GM21528 (cell line): Measurements from ENCODE around the gene RNF175.
"Not testable (repeated sequence)": the region's sequence is repeated elsewhere in the genome, so short reads cannot be mapped to it uniquely, and the experiment has no call there.

Experiments
- ATAC-seq: cut with Tn5 transposase; IDR thresholded peaks from one replicate; pipeline ENCODE4 v1.9.1; 2021; ENCODE audit warnings: mild to moderate bottlenecking, moderate library complexity; ENCODE audit not compliant: unreplicated experiment, low FRiP score

RNF175 gene

DNA sequence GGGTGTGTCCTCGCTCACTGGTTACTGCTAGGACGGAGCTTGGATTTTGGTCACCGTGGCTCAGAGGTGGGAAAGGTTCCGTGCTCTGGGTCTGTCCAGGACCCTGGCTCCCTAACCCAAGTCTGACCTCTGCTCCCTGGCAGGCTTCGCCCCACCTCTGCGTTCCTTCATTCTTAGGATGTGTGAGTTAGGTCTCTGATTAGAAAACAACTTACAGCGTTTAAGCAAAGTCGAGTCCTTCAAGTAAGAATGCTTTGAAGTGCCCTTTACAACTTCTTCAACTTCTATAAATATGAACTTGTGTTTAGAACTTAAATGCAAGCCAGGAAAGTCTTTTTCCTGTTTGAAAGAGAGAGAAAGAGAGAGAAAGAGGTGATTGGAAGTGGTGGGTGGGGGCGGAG lies 74.9 kb downstream of the RNF175 start:
- no peak for ATAC-seq

- ATAC-seq: peak; percentile 95
These were observed 75.4 kb downstream of the RNF175 start, which contains the start of gene TLR2 for GRCh38 chr4:153684182-153684970. Gene TLR2, plus strand, starts transcription at chr4:153684280. Its CDS starts 18,628 bp downstream, at chr4:153702908.

DNA sequence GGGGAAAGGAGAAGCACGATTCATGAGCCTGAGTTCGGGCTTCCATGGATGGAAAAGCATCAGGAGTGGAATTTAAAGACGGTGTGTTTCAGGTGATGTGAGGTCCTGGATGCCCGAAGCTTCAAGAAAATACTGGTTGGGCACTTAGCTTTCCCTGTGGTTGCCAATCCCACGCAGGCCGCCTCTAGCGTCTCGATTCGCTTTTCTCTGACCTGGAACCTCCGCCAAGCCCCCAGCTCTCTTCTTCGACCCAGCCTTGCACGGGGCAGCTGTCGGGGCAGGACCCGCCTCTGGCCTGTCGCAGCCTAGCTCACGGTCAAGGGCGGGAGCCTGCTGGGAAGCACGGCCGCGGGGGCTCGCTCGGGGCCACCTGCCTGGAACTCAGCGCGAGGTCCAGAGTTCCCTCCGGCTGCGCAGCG lies 76.1 kb downstream of the RNF175 start:
- ATAC-seq: no peak

GRCh38 chr4:153679486-153679885 lies 80.3 kb downstream of the RNF175 start:
- no peak for ATAC-seq

DNA sequence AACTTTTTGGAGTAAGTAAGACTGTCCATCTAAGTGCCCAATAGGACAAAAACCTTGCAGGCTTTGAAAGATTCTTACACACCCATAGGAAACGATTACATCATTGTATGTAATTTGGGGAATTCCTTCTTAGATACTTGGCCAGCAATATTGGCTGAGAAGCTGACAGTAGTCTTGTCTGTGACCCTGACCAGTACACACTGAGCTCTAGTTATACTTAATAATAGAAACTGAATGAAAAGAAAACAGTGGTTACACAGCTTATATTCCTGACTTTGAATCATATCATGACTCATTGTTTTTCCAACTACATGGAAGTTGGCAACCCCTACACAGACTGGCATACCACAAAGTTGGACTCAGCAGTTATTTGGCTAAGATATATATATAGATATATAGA lies 82.8 kb downstream of the RNF175 start:
- no peak for ATAC-seq

DNA sequence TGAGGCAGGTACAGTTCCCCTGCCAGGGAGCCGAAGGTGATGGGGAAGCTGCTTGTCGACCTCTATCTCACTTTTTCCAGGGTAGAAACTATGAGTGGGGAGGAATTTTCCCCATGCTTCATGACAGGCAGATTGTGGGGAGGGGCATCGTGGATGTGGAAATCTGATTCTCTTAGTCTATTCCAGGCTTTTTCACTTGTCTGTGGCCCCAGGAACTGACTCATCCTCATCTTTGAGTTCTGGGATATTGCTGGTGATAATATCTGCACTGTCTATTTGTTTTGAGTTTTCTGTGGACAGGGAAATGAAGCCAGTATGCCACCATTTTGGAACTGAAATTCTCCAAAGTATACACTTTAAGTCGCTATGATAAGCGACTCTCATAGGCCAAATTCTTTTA lies 83.3 kb downstream of the RNF175 start:
- no peak for ATAC-seq

- no peak for ATAC-seq
These were observed 90.0 kb downstream of the RNF175 start for GRCh38 chr4:153669838-153670237.

DNA sequence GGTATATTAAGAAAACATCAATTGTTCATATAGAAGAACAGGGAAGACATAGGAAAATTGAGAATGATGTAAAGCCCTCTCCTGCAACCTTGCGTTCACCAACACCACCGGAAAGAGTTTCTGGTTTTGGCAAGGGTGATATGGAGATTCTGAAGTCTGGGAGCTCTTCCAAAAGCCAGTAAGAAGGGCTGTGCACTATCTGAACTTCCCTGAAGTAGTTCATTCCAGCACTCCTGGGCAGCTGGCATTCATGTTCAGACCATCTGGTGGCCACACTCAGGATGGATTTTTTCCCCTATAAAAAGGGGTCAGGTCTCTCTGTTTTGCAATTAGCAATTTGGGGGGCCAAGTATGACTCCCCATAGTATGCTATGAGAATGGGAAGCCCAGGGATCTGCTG lies 91.2 kb downstream of the RNF175 start:
- ATAC-seq: no peak

DNA sequence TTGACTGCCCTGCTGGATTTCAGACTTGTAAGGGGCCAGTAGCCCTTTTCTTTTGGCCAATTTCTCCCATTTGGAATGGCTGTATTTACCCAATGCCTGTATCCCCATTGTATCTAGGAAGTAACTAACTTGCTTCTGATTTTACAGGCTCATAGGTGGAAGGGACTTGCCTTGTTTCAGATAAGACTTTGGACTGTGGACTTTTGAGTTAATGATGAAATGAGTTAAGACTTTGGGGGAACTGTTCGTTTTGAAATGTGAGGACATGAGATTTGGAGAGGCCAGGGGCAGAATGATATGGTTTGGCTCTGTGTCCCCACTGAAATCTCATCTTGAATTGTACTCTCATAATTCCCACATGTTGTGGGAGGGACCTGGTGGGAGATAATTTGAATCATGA lies 93.3 kb downstream of the RNF175 start:
- ATAC-seq: not testable (repeated sequence)

DNA sequence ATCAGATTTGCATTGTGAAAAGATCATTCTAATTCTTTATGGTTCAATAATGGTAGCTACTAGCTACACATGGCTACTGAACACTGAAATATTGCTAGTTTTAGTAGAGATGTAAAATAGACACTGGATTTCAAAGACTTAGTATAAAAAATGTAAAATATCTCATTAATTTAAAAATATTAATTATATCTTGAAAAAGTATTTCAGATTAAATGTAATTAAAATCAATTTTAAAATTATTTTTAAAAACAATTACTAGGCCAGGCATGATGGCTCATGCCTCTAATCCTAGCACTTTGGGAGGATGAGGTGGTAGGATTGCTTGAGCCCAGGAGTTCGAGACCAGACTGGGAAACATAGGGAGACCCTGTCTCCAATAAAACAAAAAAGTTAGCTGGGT lies 96.2 kb downstream of the RNF175 start:
- ATAC-seq: no peak

GRCh38 chr4:153661908-153662307 lies 97.9 kb downstream of the RNF175 start:
- ATAC-seq: no peak

DNA sequence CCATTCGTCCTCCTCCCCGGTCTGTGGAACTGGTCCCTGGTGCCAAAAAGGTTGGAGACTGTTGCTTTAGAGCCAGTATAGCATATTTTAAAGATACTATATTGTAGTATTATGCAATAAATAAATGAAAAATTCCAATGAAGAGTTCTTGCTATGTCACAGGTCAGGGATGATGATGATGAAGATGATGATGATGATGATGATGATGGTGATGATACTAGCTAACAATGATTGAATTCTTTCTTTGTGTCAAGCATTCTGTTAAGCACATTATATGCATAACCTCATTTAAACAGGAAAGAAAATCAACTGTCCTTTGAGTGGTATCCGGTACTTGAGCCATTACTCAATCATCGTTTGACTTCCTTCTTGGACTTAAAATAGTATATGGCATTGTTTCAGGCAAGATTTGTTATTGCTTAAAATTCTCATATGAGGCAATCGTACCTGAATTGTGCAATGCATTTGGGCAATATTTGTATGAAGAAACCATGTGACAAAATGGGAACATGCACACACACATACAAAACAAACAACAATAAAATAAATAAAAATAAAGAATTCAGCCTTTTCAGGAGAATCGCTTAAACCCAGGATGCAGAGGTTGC lies 98.5 kb downstream of the RNF175 start:
- ATAC-seq: no peak
